ENCODE results near the gene RSPH9. TPM values are rescaled to one million over a fixed set of nuclear protein-coding genes. Genes with fewer than 3 reads are reported as not detected.

The RSPH9 gene
- total and polyA plus RNA-seq, 2 donors (not counting 3 experiments of a cell fraction or from before 2014, with no cell fraction given), result 0.18 to 0.27 TPM

GRCh38 chr6:43716099-43716498 is 71.3 kb downstream of the RSPH9 start:
- H3K27ac ChIP-seq (ENCODE audit: insufficient read depth, low read depth, low read length), result no peak overlapping the region
- peaks cover 8% of the 10 kb centered on the region for H3K4me1 ChIP-seq (ENCODE audit: control insufficient read depth, extremely low read depth, insufficient read depth, low read length)
- FAIRE-seq (no peak), DNase-seq (ENCODE audit: low read depth, low spot score) (peak; percentile 87)
- no TSS peak for BruUV-seq (replicated peaks)
- no peak for TF ChIP-seq EZH2 (IDR thresholded peaks at IDR 0.05; ENCODE audit: borderline replicate concordance, low read depth, low read length, severe bottlenecking)
- no peak for TF ChIP-seq POLR2AphosphoS5 (IDR thresholded peaks at IDR 0.05; ENCODE audit: insufficient read depth, low read depth, low read length)
- TF ChIP-seq GATA2 (IDR thresholded peaks at IDR 0.05; ENCODE audit: insufficient read depth, insufficient read length, low read depth, low read length), result no peak
- no peak for TF ChIP-seq FOS (IDR thresholded peaks at IDR 0.05; ENCODE audit: borderline replicate concordance, insufficient read depth, low read length)
- TF ChIP-seq POLR2A (IDR thresholded peaks at IDR 0.05; ENCODE audit: low read depth, low read length), result no peak
- no peak for TF ChIP-seq MYC (IDR thresholded peaks at IDR 0.05; ENCODE audit: low read depth, low read length)
- no peak for TF ChIP-seq JUN (IDR thresholded peaks at IDR 0.05; ENCODE audit: borderline replicate concordance, insufficient read depth, insufficient read length, low read depth)
- TF ChIP-seq CTCF (IDR thresholded peaks at IDR 0.05; ENCODE audit: extremely low read depth in 1 of 2, insufficient read depth in 1 of 2, low read depth in 1 of 2, low read length in 2 of 2), result no peak
- no peak for TF ChIP-seq MAX (IDR thresholded peaks at IDR 0.05; ENCODE audit: insufficient read depth, insufficient read length)
- no peaks in the 10 kb centered on the region for H3K9me3 ChIP-seq (replicated peaks; ENCODE audit: control insufficient read depth, insufficient read depth, low read length)
- no peak overlapping the region for H3K4me2 ChIP-seq (ENCODE audit: insufficient read depth, low read length)
- intact Hi-C loops (cut with micrococcal nuclease) (no loop called here), dilution Hi-C loops (cut with MboI; ENCODE audit: extremely low pct_ligation_motif_present, low sequenced_read_pairs) (no loop called here)
- no peak overlapping the region for H3K4me3 ChIP-seq (replicated peaks in 1 of 3; ENCODE audit: insufficient read depth in 1 of 3, low read depth in 1 of 3, low read length in 3 of 3)
- no peak overlapping the region for H2AFZ ChIP-seq (ENCODE audit: low read depth, low read length)
- ChIA-PET POLR2A (no interaction called here), CTCF (interaction anchor here (0.6 to 6.2 kb wide), 3 partner anchors 48 to 416 kb away, joined by 4 to 33 read pairs (median 7); no protein-coding TSS in a partner anchor)
- H3K9me1 ChIP-seq (replicated peaks; ENCODE audit: control insufficient read depth, extremely low read depth, insufficient read depth, low read length), result no peaks in the 10 kb centered on the region
- H3K79me2 ChIP-seq (ENCODE audit: control insufficient read depth, insufficient read depth, low read length), result no peaks in the 10 kb centered on the region
- no peaks in the 10 kb centered on the region for H3K27me3 ChIP-seq (ENCODE audit: control insufficient read depth in 2 of 2, insufficient read depth in 2 of 2, low read length in 2 of 2)
- no peaks in the 10 kb centered on the region for H3K36me3 ChIP-seq (ENCODE audit: control insufficient read depth in 2 of 2, extremely low read depth in 1 of 2, insufficient read depth in 2 of 2, low read length in 2 of 2)
- H4K20me1 ChIP-seq (replicated peaks; ENCODE audit: control insufficient read depth, extremely low read depth, insufficient read depth, low read length), result no peaks in the 10 kb centered on the region
- no peak overlapping the region for H3K9ac ChIP-seq (replicated peaks; ENCODE audit: extremely low read depth, insufficient read depth, low read length)

All from endothelial cell of umbilical vein (primary cell).